Measurements from ENCODE around the gene SERPING1.

SERPING1 gene

GRCh38 chr11:57555393-57555792 lies 42.1 kb upstream of the SERPING1 start:
- DNase-seq (ENCODE audit: extremely low spot score): no peak
- TF ChIP-seq L3MBTL2 (conservative IDR thresholded peaks at IDR 0.05) (no peak), FOXA1 (IDR thresholded peaks at IDR 0.05) (no peak), CTBP1 (IDR thresholded peaks at IDR 0.05; ENCODE audit: borderline replicate concordance) (no peak), SP1 (IDR thresholded peaks at IDR 0.05) (no peak), ZNF384 (IDR thresholded peaks at IDR 0.05) (no peak), NFRKB (IDR thresholded peaks at IDR 0.05) (no peak), FOXM1 (IDR thresholded peaks at IDR 0.05; ENCODE audit: borderline replicate concordance) (no peak), SUZ12 (IDR thresholded peaks at IDR 0.05) (no peak), LEF1 (IDR thresholded peaks at IDR 0.05; ENCODE audit: borderline replicate concordance) (no peak), ARNT (IDR thresholded peaks at IDR 0.05) (no peak), TARDBP (IDR thresholded peaks at IDR 0.05) (no peak), FOXK2 (IDR thresholded peaks at IDR 0.05) (no peak), HDGF (IDR thresholded peaks at IDR 0.05; ENCODE audit: borderline replicate concordance) (no peak), ELF4 (IDR thresholded peaks at IDR 0.05) (no peak), BHLHE40 (IDR thresholded peaks at IDR 0.05; ENCODE audit: borderline replicate concordance) (no peak)
- TF ChIP-seq, protein P1, sequence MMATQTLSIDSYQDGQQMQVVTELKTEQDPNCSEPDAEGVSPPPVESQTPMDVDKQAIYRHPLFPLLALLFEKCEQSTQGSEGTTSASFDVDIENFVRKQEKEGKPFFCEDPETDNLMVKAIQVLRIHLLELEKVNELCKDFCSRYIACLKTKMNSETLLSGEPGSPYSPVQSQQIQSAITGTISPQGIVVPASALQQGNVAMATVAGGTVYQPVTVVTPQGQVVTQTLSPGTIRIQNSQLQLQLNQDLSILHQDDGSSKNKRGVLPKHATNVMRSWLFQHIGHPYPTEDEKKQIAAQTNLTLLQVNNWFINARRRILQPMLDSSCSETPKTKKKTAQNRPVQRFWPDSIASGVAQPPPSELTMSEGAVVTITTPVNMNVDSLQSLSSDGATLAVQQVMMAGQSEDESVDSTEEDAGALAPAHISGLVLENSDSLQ (IDR thresholded peaks at IDR 0.05): no peak
- CTCF ChIA-PET: no interaction called here
- POLR2A ChIA-PET: no interaction called here

DNA sequence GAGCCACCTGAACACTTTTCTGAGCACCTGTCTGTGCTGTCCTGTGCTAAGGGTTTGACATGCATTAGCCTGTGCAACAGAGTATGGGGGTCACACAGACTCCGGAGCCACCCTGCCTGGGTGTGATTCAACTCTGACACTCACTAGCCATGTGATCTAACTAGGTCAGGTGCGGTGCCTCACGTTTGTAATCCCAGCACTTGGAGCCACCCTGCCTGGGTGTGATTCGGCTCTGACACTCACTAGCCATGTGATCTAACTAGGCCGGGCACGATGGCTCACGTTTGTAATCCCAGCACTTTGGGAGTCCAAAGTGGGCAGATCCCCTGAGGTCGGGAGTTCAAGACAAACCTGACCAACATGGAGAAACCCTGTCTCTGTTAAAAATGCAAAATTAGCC lies 41.4 kb upstream of the SERPING1 start:
- TF ChIP-seq HDGF (IDR thresholded peaks at IDR 0.05; ENCODE audit: borderline replicate concordance) (no peak), FOXM1 (IDR thresholded peaks at IDR 0.05; ENCODE audit: borderline replicate concordance) (no peak), ARNT (IDR thresholded peaks at IDR 0.05) (no peak), LEF1 (IDR thresholded peaks at IDR 0.05; ENCODE audit: borderline replicate concordance) (no peak), CTBP1 (IDR thresholded peaks at IDR 0.05; ENCODE audit: borderline replicate concordance) (no peak), TARDBP (IDR thresholded peaks at IDR 0.05) (no peak), FOXK2 (IDR thresholded peaks at IDR 0.05) (no peak), BHLHE40 (IDR thresholded peaks at IDR 0.05; ENCODE audit: borderline replicate concordance) (no peak), FOXA1 (IDR thresholded peaks at IDR 0.05) (no peak), SP1 (IDR thresholded peaks at IDR 0.05) (no peak), NFRKB (IDR thresholded peaks at IDR 0.05) (no peak), ELF4 (IDR thresholded peaks at IDR 0.05) (no peak)
- TF ChIP-seq, protein P1 (IDR thresholded peaks at IDR 0.05): no peak
- ChIA-PET POLR2A (no interaction called here), CTCF (no interaction called here)
- no peak for DNase-seq (ENCODE audit: extremely low spot score)

DNA sequence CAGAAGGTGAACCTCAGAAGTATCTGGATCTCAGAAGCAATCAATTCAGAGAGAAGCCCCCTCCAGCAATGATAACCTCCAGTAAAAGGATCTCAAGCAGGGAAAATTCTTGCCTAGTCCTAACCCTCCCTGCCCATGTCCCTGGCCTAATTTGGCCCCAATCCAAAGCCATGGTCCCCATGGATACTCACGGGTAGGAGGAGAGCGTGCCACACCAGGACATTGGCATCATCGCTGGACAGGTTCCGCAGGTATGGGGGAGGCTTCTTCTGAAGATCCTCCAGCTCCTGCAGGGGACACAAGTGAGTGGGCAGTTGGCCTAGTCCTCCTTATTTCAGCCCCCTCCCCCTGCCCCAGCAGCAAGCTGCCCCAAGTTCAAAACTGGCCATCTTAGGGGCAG lies 37.3 kb upstream of the SERPING1 start:
- CTCF ChIA-PET: no interaction called here
- no peak for DNase-seq (ENCODE audit: extremely low spot score)
- POLR2A ChIA-PET: no interaction called here
- TF ChIP-seq FOXK2 (IDR thresholded peaks at IDR 0.05) (no peak), CTBP1 (IDR thresholded peaks at IDR 0.05; ENCODE audit: borderline replicate concordance) (no peak), FOXM1 (IDR thresholded peaks at IDR 0.05; ENCODE audit: borderline replicate concordance) (no peak), NFRKB (IDR thresholded peaks at IDR 0.05) (no peak), L3MBTL2 (conservative IDR thresholded peaks at IDR 0.05) (no peak), HDGF (IDR thresholded peaks at IDR 0.05; ENCODE audit: borderline replicate concordance) (no peak), FOXA1 (IDR thresholded peaks at IDR 0.05) (no peak), SP1 (IDR thresholded peaks at IDR 0.05) (no peak), SUZ12 (IDR thresholded peaks at IDR 0.05) (no peak), TARDBP (IDR thresholded peaks at IDR 0.05) (no peak), ELF4 (IDR thresholded peaks at IDR 0.05) (no peak), LEF1 (IDR thresholded peaks at IDR 0.05; ENCODE audit: borderline replicate concordance) (no peak), ARNT (IDR thresholded peaks at IDR 0.05) (no peak), BHLHE40 (IDR thresholded peaks at IDR 0.05; ENCODE audit: borderline replicate concordance) (no peak), ZNF384 (IDR thresholded peaks at IDR 0.05) (no peak)
- TF ChIP-seq, protein P1 (IDR thresholded peaks at IDR 0.05): no peak

DNA sequence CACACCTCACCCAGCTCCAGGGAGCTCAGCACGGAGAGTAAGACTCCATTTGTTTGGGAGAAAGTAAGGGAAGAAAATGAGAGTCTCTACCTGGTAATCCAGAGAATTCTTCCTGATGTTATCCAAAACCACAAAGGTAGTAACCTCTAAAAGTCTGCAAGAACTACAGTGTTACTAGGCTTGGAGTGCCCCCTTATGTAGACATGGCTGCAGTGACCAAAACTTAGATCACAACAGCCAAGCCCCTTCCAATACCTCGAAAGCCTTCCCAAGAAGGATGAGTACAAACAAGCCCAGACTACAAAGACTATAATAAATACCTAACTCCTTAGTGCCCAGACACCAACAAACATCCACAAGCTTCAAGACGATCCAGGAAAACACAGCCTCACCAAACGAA lies 34.9 kb upstream of the SERPING1 start:
- ChIA-PET CTCF (interaction anchor here (0.6 kb wide), 1 partner anchor 90 kb away, joined by 5 read pairs; no protein-coding TSS in a partner anchor), POLR2A (no interaction called here)
- no peak for DNase-seq (ENCODE audit: extremely low spot score)
- TF ChIP-seq FOXK2 (IDR thresholded peaks at IDR 0.05): no peak
- TF ChIP-seq TARDBP (IDR thresholded peaks at IDR 0.05): no peak
- no peak for TF ChIP-seq NFRKB (IDR thresholded peaks at IDR 0.05)
- no peak for TF ChIP-seq ELF4 (IDR thresholded peaks at IDR 0.05)
- TF ChIP-seq ZNF384 (IDR thresholded peaks at IDR 0.05): no peak
- no peak for TF ChIP-seq LEF1 (IDR thresholded peaks at IDR 0.05; ENCODE audit: borderline replicate concordance)
- no peak for TF ChIP-seq ARNT (IDR thresholded peaks at IDR 0.05)
- no peak for TF ChIP-seq SUZ12 (IDR thresholded peaks at IDR 0.05)
- no peak for TF ChIP-seq FOXA1 (IDR thresholded peaks at IDR 0.05)
- no peak for TF ChIP-seq BHLHE40 (IDR thresholded peaks at IDR 0.05; ENCODE audit: borderline replicate concordance)
- TF ChIP-seq HDGF (IDR thresholded peaks at IDR 0.05; ENCODE audit: borderline replicate concordance): no peak
- TF ChIP-seq CTBP1 (IDR thresholded peaks at IDR 0.05; ENCODE audit: borderline replicate concordance): no peak
- TF ChIP-seq FOXM1 (IDR thresholded peaks at IDR 0.05; ENCODE audit: borderline replicate concordance): no peak

DNA sequence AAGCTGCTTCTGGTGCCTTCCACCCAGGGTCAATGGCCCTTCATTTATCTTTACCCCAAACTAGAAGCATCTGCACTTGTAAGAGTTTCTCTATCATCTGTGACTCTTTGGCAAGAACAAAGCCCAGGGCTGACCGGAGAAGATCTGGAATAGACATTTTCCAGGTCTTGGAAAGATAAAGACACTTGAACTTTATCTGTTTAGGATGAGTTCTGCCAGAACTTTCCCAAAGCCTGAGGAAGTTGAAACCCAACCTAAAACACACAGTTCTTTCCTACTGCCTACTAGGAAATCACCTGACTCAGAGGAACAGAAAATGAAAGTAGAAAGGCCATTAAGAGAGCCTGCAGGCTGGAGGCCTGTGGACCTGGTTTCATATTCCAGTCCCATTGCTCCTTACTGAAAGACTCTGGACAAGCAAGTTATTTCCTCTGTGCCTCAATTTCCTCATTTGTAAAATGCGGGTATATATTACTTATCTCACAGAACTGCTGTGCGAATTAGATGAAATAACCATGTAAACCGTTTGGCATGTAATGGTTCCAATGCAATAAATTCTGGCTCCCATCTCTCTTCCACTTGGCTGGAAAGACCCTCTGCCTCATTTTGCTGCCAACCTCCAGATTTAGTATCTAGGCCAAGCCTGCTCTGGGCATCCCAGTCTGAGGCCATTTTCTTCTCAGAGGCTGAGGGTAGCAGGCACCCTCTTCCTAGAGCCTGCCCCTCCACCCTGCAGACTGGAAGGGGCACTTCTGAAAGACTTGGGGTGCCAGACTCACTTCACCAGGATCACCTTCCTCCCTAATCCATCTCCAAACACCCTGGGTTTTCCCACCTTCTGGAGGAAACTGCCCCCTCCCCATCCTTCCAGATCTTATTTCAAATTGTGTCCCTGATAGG lies 31.2 kb upstream of the SERPING1 start:
- CTCF ChIA-PET: interaction anchor here (1.1 kb wide), 1 partner anchor 78 kb away, joined by 4 read pairs; no protein-coding TSS in a partner anchor
- TF ChIP-seq FOXK2 (IDR thresholded peaks at IDR 0.05): no peak
- no peak for TF ChIP-seq SP1 (IDR thresholded peaks at IDR 0.05)
- TF ChIP-seq HDGF (IDR thresholded peaks at IDR 0.05; ENCODE audit: borderline replicate concordance): no peak
- TF ChIP-seq FOXA1 (IDR thresholded peaks at IDR 0.05): no peak
- TF ChIP-seq, protein P1 (IDR thresholded peaks at IDR 0.05): no peak
- no peak for TF ChIP-seq TARDBP (IDR thresholded peaks at IDR 0.05)
- TF ChIP-seq FOXM1 (IDR thresholded peaks at IDR 0.05; ENCODE audit: borderline replicate concordance): no peak
- no peak for TF ChIP-seq CTBP1 (IDR thresholded peaks at IDR 0.05; ENCODE audit: borderline replicate concordance)
- no peak for TF ChIP-seq LEF1 (IDR thresholded peaks at IDR 0.05; ENCODE audit: borderline replicate concordance)
- TF ChIP-seq SUZ12 (IDR thresholded peaks at IDR 0.05): no peak
- TF ChIP-seq ARNT (IDR thresholded peaks at IDR 0.05): no peak
- no peak for TF ChIP-seq NFRKB (IDR thresholded peaks at IDR 0.05)
- TF ChIP-seq ELF4 (IDR thresholded peaks at IDR 0.05): no peak
- no peak for TF ChIP-seq ZNF384 (IDR thresholded peaks at IDR 0.05)
- no peak for TF ChIP-seq L3MBTL2 (conservative IDR thresholded peaks at IDR 0.05)
- no peak for DNase-seq (ENCODE audit: extremely low spot score)
- POLR2A ChIA-PET: interaction anchor here (0.6 to 2.2 kb wide), 2 partner anchors 51 to 78 kb away, joined by 3 to 8 read pairs; partner anchors contain the start of gene SLC43A1

Measured in HEK293T (cell line).